HepG2 (cell line): ENCODE data around the gene UNC79.

ENCODE experiments used
- CEBPB ChIP-seq: IDR thresholded peaks from 2 replicates; pipeline ENCODE4 v1.6.1; 2011; ENCODE audit warnings: low read depth, low read length, improper control_type of control experiment, borderline replicate concordance
- CTCF ChIP-seq: sonication (generic); formaldehyde crosslinking; IDR thresholded peaks from 2 replicates; pipeline ENCODE4 v1.5.0; 2020; ENCODE audit warnings: mild to moderate bottlenecking, missing genetic modification reagents, moderate library complexity
- EZH2 ChIP-seq: conservative IDR thresholded peaks from 2 replicates; pipeline ENCODE4 v1.6.1; 2012; ENCODE audit warnings: mild to moderate bottlenecking, low read depth, low read length, moderate library complexity
- MXD4 ChIP-seq: IDR thresholded peaks from 2 replicates; pipeline ENCODE4 v1.6.1; 2016; ENCODE audit warnings: mild to moderate bottlenecking, missing biosample characterization, missing genetic modification reagents
- PLRG1 ChIP-seq: fragments of 450-650 bp; conservative IDR thresholded peaks from 2 replicates; pipeline ENCODE4 v1.6.1; 2016
- RBAK ChIP-seq: sonication (generic); formaldehyde crosslinking; IDR thresholded peaks from 2 replicates; pipeline ENCODE4 v1.5.1; 2020; ENCODE audit warnings: mild to moderate bottlenecking, missing genetic modification reagents
- RELA ChIP-seq: sonication (generic); formaldehyde crosslinking; IDR thresholded peaks from 2 replicates; pipeline ENCODE4 v1.4.0; 2020; ENCODE audit warnings: missing genetic modification reagents
- STAG1 ChIP-seq: sonication (generic); formaldehyde crosslinking; IDR thresholded peaks from 2 replicates; pipeline ENCODE4 v1.4.0; 2020; ENCODE audit warnings: missing genetic modification reagents
- TCF12 ChIP-seq, 2 experiments: fragments of 450-650 bp in 1 of 2; sonication (generic) in 1 of 2; formaldehyde crosslinking in 1 of 2; IDR thresholded peaks; 2 replicates each; pipeline versions ENCODE4 v1.6.1 to v1.8.0; 2017 to 2022; ENCODE audit warnings: antibody characterized with exemption in 1 of 2, mild to moderate bottlenecking in 1 of 2, missing genetic modification reagents in 1 of 2, moderate library complexity in 1 of 2
- TEAD2 ChIP-seq: sonication (generic); formaldehyde crosslinking; IDR thresholded peaks from 2 replicates; pipeline ENCODE4 v1.9.0; 2021; ENCODE audit warnings: missing genetic modification reagents
- ZBTB33 ChIP-seq: sonication (generic); formaldehyde crosslinking; IDR thresholded peaks from 2 replicates; pipeline ENCODE4 v1.4.0; 2020; ENCODE audit warnings: missing genetic modification reagents
- ZBTB8A ChIP-seq: sonication (generic); formaldehyde crosslinking; IDR thresholded peaks from 2 replicates; pipeline ENCODE4 v1.4.0; 2020; ENCODE audit warnings: mild to moderate bottlenecking, low read depth, missing genetic modification reagents, borderline replicate concordance
- ZNF441 ChIP-seq: sonication (generic); formaldehyde crosslinking; IDR thresholded peaks from 2 replicates; pipeline ENCODE4 v1.7.0; 2021; ENCODE audit warnings: missing genetic modification reagents, borderline replicate concordance

DNA sequence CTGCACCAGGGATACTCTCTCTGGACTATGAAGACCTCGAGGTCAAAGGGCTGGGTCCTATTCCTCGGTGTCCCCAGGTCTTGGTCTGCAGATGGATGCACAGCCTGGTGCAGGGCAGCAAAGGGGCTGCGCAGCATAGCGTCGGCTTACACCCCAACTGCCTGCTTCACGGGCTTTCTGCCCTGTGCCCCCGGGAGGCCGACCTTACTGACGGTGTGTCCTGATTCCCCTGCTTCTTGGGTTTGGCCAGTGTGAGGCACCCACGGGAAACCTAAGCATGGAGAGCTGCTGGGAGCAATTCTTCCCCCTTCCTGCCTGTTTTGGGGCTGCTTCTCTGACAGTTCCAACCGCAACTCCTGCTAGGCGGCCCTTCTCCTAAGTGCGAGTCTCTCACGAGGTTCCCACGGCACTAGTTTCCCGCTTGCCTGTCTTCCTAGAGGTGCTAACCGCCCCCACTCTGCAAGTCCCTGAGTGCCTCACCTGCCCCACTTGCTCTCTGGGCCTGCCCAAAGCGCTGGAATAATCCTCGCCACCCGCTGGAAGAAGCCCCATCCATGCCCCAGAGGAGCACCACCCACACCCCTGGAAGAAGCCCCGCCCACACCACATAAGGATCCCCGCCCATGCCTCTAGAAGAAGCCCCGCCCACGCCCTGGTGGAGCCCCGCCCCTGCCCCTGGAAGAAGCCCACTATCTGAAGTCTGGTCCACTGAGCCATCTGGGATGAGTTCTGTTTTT lies 303.5 kb downstream of the UNC79 start:
- TF ChIP-seq TCF12 (IDR thresholded peaks at IDR 0.05) = no peak
- no peak for TF ChIP-seq TCF12 (CRISPR knock-in tag; IDR thresholded peaks at IDR 0.05)
- no peak for TF ChIP-seq PLRG1
- TF ChIP-seq RELA (CRISPR knock-in tag) = no peak
- TF ChIP-seq ZNF441 (CRISPR knock-in tag) = no peak
- TF ChIP-seq CTCF (CRISPR knock-in tag) = no peak
- TF ChIP-seq STAG1 (CRISPR knock-in tag) = no peak
- TF ChIP-seq EZH2 = no peak
- no peak for TF ChIP-seq ZBTB8A (CRISPR knock-in tag)
- TF ChIP-seq RBAK (CRISPR knock-in tag) = no peak
- no peak for TF ChIP-seq CEBPB
- no peak for TF ChIP-seq ZBTB33
- no peak for TF ChIP-seq MXD4 (CRISPR knock-in tag)
- no peak for TF ChIP-seq TEAD2 (CRISPR knock-in tag)
